DND-41 (cell line): ENCODE data around the gene IL10.

ENCODE experiments used
- ATAC-seq: fragments of 200-7000 bp; cut with Tn5 transposase; 3 replicates; pipeline ENCODE4 v1.9.1; 2021; ENCODE audit warnings: low read depth; ENCODE audit not compliant: insufficient read depth
- DNase-seq: peaks from one replicate; pipeline ENCODE4 v3.0.0-alpha.2; 2020
- H2AFZ ChIP-seq: 2 replicates; pipeline ENCODE4 v1.6.0; 2012; ENCODE audit warnings: low read depth, low read length
- H3K27ac ChIP-seq: 2 replicates; pipeline ENCODE4 v1.5.1; 2012; ENCODE audit warnings: low read length, inconsistent platforms
- H3K27me3 ChIP-seq: fragments of 200-600 bp; sonication (generic); 2 replicates; pipeline ENCODE4 v1.6.0; 2012; ENCODE audit warnings: low read length, mild to moderate bottlenecking, inconsistent platforms; ENCODE audit not compliant: insufficient read depth, poor library complexity
- H3K36me3 ChIP-seq: 2 replicates; pipeline ENCODE4 v1.5.1; 2012; ENCODE audit warnings: low read length, inconsistent platforms; ENCODE audit not compliant: insufficient read depth
- H3K4me1 ChIP-seq: 2 replicates; pipeline ENCODE4 v1.5.1; 2012; ENCODE audit warnings: mild to moderate bottlenecking, low read length; ENCODE audit not compliant: insufficient read depth
- H3K4me2 ChIP-seq: 2 replicates; pipeline ENCODE4 v1.6.0; 2012; ENCODE audit warnings: mild to moderate bottlenecking, moderate library complexity, low read length, inconsistent platforms; ENCODE audit not compliant: insufficient read depth
- H3K4me3 ChIP-seq, 2 experiments: fragments of 200-600 bp in 1 of 2; shearing (Covaris generic) in 1 of 2; 2 replicates each; pipeline ENCODE4 v1.5.1; 2012 to 2016; ENCODE audit warnings: inconsistent platforms in 2 of 2, low read length in 2 of 2, mild to moderate bottlenecking in 2 of 2, low read depth in 1 of 2, moderate library complexity in 1 of 2
- H3K79me2 ChIP-seq: 2 replicates; pipeline ENCODE4 v1.6.0; 2012; ENCODE audit warnings: low read length, inconsistent platforms; ENCODE audit not compliant: insufficient read depth
- H3K9ac ChIP-seq: 2 replicates; pipeline ENCODE4 v1.6.0; 2012; ENCODE audit warnings: low read depth, mild to moderate bottlenecking, inconsistent platforms, low read length, moderate library complexity
- H3K9me3 ChIP-seq: 2 replicates; pipeline ENCODE4 v1.5.1; 2012; ENCODE audit warnings: low read length, moderate library complexity, mild to moderate bottlenecking, inconsistent platforms; ENCODE audit not compliant: insufficient read depth, severe bottlenecking
- H4K20me1 ChIP-seq: 2 replicates; pipeline ENCODE4 v1.6.0; 2012; ENCODE audit warnings: low read length; ENCODE audit not compliant: insufficient read depth
- EZH2 ChIP-seq: IDR thresholded peaks from 3 replicates; pipeline ENCODE4 v1.6.1; 2012; ENCODE audit warnings: borderline replicate concordance, low read depth, mild to moderate bottlenecking, moderate library complexity, low read length, inconsistent platforms; ENCODE audit not compliant: severe bottlenecking
- TF ChIP-seq, protein P1 (sequence below): IDR thresholded peaks from 2 replicates; pipeline ENCODE4 v1.5.1; 2012; ENCODE audit warnings: borderline replicate concordance, low read length, moderate library complexity, mild to moderate bottlenecking; ENCODE audit not compliant: poor library complexity, severe bottlenecking; ENCODE audit errors: extremely low read depth

The IL10 gene

DNA sequence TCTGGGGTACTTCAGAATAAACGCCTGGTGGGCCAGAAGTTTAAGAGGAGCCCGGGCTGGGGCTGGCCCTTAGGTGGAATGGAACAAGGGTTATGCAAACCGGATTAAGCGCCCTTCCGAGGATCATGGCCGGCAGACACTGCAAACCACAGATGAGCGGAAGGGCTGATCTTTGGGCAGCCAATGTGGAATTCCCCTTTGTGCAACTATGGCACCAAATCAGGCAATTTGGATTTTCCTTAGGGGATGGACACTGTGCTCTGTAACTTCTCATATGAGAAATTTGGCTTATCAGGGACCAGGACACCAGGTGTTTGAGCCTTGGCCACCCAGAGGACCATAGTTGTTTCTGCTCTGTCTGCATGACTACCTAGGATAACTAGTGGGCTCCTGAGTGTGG, 5.7 kb upstream of the IL10 start:
- H4K20me1 ChIP-seq: no peaks in the 10 kb centered on the region
- H2AFZ ChIP-seq: no peak overlapping the region
- no peak overlapping the region for H3K27ac ChIP-seq
- no peak overlapping the region for H3K4me2 ChIP-seq
- TF ChIP-seq EZH2: no peak
- TF ChIP-seq, protein P1, sequence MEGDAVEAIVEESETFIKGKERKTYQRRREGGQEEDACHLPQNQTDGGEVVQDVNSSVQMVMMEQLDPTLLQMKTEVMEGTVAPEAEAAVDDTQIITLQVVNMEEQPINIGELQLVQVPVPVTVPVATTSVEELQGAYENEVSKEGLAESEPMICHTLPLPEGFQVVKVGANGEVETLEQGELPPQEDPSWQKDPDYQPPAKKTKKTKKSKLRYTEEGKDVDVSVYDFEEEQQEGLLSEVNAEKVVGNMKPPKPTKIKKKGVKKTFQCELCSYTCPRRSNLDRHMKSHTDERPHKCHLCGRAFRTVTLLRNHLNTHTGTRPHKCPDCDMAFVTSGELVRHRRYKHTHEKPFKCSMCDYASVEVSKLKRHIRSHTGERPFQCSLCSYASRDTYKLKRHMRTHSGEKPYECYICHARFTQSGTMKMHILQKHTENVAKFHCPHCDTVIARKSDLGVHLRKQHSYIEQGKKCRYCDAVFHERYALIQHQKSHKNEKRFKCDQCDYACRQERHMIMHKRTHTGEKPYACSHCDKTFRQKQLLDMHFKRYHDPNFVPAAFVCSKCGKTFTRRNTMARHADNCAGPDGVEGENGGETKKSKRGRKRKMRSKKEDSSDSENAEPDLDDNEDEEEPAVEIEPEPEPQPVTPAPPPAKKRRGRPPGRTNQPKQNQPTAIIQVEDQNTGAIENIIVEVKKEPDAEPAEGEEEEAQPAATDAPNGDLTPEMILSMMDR: no peak
- H3K9me3 ChIP-seq: no peaks in the 10 kb centered on the region
- H3K79me2 ChIP-seq: no peaks in the 10 kb centered on the region
- no peaks in the 10 kb centered on the region for H3K36me3 ChIP-seq
- peaks cover 38% of the 10 kb centered on the region for H3K4me1 ChIP-seq
- H3K4me3 ChIP-seq: no peak overlapping the region
- H3K9ac ChIP-seq: no peak overlapping the region
- ATAC-seq (no peak), DNase-seq (no peak)
- H3K27me3 ChIP-seq: no peaks in the 10 kb centered on the region

DNA sequence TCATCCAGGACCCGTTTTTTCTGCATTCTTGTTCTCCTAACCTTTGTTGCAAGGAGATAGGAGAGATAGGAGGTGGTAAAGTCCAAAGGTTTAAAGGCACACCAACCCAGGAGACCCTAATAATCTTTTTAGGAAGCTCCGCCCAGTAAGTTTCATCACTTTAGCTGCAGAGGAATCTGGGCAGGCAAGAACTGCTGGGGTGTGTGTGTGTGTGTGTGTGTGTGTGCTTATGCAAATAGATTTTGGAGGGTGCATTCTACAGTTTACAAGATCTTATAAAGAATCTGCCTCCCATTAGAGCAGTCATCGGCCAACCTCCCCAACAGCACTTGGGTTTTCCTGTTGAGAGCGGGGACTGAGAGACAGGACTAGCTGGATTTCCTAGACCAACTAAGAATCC, 3.9 kb upstream of the IL10 start:
- H4K20me1 ChIP-seq: no peaks in the 10 kb centered on the region
- ATAC-seq (no peak), DNase-seq (no peak)
- H3K9ac ChIP-seq: no peak overlapping the region
- peaks cover 40% of the 10 kb centered on the region for H3K4me1 ChIP-seq
- H3K36me3 ChIP-seq: no peaks in the 10 kb centered on the region
- no peak overlapping the region for H2AFZ ChIP-seq
- no peaks in the 10 kb centered on the region for H3K79me2 ChIP-seq
- no peaks in the 10 kb centered on the region for H3K9me3 ChIP-seq
- H3K27ac ChIP-seq: no peak overlapping the region
- TF ChIP-seq, protein P1: no peak
- TF ChIP-seq EZH2: no peak
- H3K4me2 ChIP-seq: no peak overlapping the region
- no peak overlapping the region for H3K4me3 ChIP-seq
- no peaks in the 10 kb centered on the region for H3K27me3 ChIP-seq

DNA sequence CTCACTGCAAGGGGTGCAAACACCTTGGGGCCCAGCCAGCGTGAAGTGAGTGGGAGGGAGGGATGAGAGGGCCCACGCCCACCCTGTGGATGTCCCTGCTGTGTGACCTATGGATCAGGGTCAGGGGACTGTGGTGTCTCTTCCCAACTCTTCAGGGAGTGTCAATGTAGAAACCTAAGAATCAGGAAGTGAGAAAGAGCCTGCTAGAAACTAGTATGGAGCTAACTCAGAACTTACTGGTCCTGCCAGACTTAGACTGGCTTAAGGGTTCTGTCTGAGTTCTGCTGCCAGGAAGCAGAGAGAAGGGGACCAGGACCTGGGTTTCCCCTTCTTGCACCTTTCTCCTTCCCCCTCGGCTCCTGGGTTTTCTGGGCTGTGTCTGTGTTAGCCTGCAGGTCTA, 1.8 kb upstream of the IL10 start:
- no peaks in the 10 kb centered on the region for H3K79me2 ChIP-seq
- H3K4me2 ChIP-seq: no peak overlapping the region
- peak overlapping the region; percentile 45 for H3K27ac ChIP-seq
- no peaks in the 10 kb centered on the region for H3K27me3 ChIP-seq
- ATAC-seq (no peak), DNase-seq (no peak)
- no peak for TF ChIP-seq EZH2
- TF ChIP-seq, protein P1: no peak
- H3K4me3 ChIP-seq: no peak overlapping the region
- H3K4me1 ChIP-seq: peaks cover 53% of the 10 kb centered on the region
- no peak overlapping the region for H2AFZ ChIP-seq
- no peaks in the 10 kb centered on the region for H4K20me1 ChIP-seq
- H3K9me3 ChIP-seq: no peaks in the 10 kb centered on the region
- H3K36me3 ChIP-seq: no peaks in the 10 kb centered on the region
- no peak overlapping the region for H3K9ac ChIP-seq

DNA sequence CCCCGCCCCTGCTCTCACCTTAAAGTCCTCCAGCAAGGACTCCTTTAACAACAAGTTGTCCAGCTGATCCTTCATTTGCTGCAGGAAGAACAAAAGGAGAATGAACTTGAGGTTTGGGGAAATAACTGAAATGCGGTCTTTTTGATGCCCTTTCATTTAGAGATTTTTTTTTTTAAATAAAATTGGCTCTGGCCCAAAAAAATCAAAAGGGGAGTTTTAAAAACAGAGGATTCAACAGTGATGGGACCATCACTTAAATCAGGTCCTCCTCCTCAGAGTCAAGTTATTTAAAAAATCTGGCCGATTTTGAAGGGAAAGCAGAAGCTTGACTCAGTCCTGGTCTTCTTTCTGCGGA, 979 bp downstream of the IL10 start:
- ATAC-seq (no peak), DNase-seq (no peak)
- peak overlapping the region; percentile 77 for H3K27ac ChIP-seq
- no peaks in the 10 kb centered on the region for H3K79me2 ChIP-seq
- no peaks in the 10 kb centered on the region for H4K20me1 ChIP-seq
- H3K4me3 ChIP-seq: no peak overlapping the region
- TF ChIP-seq EZH2: no peak
- TF ChIP-seq, protein P1: no peak
- H3K27me3 ChIP-seq: no peaks in the 10 kb centered on the region
- no peaks in the 10 kb centered on the region for H3K36me3 ChIP-seq
- H3K9ac ChIP-seq: 0 out of 2 replicates have a peak overlapping the region, but pooled peaks have one; percentile 14
- peak overlapping the region; percentile 18; the same call in 1 of the 2 replicates for H3K4me2 ChIP-seq
- H3K9me3 ChIP-seq: no peaks in the 10 kb centered on the region
- no peak overlapping the region for H2AFZ ChIP-seq
- peaks cover 81% of the 10 kb centered on the region for H3K4me1 ChIP-seq
